NOMO-1 (cell line): ENCODE data around the gene MCAT.
A peak's percentile ranks its signal among the peaks of the same experiment; 100 is the strongest.

ENCODE experiments used
- DNase-seq, 2 experiments: peaks; one replicate each; lab custom pipeline; 2025; ENCODE audit not compliant: unreplicated experiment in 2 of 2; lab: John Stamatoyannopoulos, UW

Gene MCAT, protein sequence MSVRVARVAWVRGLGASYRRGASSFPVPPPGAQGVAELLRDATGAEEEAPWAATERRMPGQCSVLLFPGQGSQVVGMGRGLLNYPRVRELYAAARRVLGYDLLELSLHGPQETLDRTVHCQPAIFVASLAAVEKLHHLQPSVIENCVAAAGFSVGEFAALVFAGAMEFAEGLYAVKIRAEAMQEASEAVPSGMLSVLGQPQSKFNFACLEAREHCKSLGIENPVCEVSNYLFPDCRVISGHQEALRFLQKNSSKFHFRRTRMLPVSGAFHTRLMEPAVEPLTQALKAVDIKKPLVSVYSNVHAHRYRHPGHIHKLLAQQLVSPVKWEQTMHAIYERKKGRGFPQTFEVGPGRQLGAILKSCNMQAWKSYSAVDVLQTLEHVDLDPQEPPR

DNA sequence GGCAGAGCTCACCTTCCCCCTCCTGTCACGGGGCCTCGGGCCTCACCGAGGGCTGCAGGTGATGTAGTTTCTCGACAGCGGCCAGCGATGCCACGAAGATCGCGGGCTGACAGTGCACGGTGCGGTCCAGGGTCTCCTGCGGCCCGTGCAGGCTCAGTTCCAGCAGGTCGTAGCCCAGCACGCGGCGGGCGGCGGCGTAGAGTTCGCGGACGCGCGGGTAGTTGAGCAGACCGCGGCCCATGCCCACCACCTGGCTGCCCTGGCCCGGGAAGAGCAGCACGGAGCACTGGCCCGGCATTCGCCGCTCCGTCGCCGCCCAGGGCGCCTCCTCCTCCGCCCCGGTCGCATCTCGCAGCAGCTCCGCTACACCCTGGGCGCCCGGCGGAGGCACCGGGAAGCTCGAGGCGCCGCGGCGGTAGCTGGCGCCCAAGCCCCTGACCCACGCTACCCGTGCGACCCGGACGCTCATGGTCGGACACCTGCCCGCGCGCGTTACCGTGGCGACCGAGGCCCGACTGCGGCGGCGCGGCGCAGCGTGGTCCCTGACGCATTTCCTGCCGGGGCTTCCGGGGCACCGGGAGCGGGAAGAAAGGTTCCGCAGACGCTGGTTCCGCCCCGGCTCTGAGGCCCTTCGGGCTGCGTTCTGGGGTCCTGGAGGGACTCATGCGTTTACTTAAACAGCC, at the start of gene MCAT:
MCAT (minus strand) TSS at position 519 of the 683 bp plus-strand sequence; CDS start at position 469, 50 bp downstream.
- peak; percentile 66 to 83 for DNase-seq

- no peak for DNase-seq
Observed at GRCh38 chr22:43191831-43192230, 48.6 kb upstream of the MCAT start.

- no peak for DNase-seq
Observed at GRCh38 chr22:43188829-43189545, 45.8 kb upstream of the MCAT start.

DNA sequence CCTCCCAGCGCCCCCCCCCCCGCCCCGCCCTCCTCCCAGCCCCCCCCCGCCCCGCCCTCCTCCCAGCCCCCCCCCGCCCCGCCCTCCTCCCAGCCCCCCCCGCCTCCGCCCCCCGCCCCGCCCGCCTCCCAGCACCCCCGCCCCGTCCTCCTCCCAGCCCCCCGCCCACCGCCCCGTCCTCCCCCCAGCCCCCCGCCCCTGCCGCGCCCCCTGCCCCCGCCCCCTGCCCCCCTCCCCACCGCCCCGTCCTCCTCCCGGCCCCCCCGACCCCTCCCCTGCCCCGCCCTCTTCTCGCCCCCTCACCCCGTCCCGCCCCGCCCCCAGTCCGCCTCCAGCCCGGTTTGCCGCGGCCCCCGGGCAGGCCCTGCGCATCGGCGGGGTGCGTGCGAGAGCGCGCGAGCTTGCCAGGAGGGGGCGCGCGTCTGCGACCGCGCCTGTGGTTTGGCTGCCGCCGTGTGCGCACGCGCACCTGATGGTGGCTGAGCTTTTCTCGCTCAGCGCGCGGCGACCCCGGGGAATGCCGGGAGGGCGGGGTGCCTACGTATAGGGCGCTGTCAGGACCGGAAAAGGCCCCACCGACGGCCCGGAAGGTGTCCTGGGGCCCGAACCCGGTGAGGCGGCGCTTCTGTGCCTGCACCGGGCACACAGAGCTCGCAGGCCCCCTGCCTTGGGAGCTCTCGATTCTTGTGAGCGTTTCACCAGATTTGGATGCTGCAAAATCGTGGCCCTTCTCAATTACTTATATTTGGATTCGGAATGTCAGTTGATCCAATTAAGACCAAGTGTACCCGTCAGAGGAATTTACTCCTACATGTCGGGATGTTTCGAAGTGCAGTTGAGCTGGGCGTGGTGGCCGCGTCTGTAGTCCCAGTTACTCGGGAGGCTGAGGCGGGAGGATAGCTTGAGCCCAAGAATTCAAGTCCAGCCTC, 44.2 kb upstream of the MCAT start:
- peak; percentile 92 to 94 for DNase-seq

GRCh38 chr22:43186272-43187170, 43.3 kb upstream of the MCAT start, which contains the start of gene TTLL12:
Gene TTLL12 (minus strand): TSS chr22:43187134. CDS start chr22:43187069, 65 bp downstream.
- DNase-seq, result peak; percentile 20 to 27

DNA sequence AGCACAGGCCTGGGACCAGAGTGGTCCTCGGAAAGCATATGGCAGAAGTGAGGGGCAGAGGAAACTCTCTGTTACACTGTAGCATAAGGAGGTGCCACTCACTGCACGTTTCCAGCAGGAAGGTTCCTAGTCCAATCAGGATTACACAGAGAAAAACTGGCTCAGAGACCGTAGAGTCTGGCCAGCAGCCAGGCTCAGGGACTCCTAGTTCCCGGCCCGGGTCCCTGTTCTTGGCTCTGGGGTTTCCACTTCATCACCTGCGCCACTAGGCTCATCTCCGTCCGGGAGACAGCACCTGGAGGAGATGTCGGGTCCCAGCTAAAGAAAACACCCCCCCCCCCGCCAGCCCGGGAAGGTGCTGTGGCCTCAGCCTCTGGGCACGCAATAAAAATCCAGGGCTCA, 42.7 kb upstream of the MCAT start:
- no peak for DNase-seq

DNA sequence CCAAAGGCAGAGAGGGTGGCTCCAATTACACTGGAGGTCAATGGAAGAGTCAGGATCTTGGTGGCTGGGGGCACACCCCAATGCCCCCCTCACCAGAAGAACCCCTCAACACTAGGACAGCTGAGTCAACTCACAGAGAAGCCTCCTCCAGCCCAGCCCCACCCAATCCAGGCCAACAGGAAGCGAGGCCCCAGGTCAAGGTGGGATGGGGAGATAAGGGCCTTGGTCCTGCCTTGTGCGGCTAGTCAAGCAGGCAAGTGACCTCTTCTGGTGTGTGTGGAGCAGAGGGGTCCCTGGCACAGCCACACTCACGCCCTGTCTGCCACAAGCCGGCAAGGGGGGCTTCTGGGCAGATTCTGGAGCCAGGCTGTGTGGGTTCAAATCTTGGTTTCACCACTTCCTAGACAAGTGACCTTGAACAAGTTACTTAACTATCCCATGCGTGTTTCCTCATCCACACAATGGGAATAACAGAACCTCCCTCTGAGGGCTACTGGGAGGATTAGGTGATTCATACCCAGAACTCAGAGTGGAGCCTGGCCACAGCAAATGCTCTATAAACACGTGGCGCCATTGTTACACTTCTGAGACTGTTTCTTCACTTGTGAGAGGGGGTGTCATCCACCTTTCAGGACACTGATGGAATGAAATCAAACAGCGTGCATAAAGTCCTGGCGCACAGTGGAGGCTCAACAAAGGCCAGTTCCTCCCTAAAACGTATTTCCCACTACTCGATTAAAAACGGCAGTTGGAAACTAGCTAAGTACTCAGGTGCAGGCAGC, 40.5 kb upstream of the MCAT start:
- no peak for DNase-seq

- no peak for DNase-seq
Observed at GRCh38 chr22:43182726-43183125, 39.5 kb upstream of the MCAT start.

GRCh38 chr22:43182118-43182517, 38.9 kb upstream of the MCAT start:
- DNase-seq, result no peak

GRCh38 chr22:43181321-43182076, 38.3 kb upstream of the MCAT start:
- no peak for DNase-seq

DNA sequence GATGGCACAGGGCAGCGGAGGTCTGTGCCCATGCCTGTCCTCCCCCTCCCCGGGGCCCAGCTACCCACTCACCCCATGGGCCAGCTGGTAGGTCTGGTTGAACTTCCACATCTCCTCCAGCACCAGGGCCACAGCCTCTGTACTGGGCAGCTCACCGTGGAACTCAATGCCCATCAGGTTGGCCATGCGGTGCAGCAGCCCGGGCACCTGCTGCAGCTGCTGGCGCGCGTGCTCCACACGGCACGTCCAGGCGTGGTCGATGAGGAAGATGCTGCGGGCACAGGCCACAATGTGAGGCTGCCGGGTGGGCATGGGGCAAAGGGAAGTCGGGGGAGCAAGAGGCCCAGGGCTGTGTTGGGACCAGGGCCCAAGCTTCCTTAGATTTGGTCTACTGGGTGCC, 37.5 kb upstream of the MCAT start:
- DNase-seq, result no peak

GRCh38 chr22:43179911-43180195, 36.7 kb upstream of the MCAT start:
- DNase-seq, result no peak

DNA sequence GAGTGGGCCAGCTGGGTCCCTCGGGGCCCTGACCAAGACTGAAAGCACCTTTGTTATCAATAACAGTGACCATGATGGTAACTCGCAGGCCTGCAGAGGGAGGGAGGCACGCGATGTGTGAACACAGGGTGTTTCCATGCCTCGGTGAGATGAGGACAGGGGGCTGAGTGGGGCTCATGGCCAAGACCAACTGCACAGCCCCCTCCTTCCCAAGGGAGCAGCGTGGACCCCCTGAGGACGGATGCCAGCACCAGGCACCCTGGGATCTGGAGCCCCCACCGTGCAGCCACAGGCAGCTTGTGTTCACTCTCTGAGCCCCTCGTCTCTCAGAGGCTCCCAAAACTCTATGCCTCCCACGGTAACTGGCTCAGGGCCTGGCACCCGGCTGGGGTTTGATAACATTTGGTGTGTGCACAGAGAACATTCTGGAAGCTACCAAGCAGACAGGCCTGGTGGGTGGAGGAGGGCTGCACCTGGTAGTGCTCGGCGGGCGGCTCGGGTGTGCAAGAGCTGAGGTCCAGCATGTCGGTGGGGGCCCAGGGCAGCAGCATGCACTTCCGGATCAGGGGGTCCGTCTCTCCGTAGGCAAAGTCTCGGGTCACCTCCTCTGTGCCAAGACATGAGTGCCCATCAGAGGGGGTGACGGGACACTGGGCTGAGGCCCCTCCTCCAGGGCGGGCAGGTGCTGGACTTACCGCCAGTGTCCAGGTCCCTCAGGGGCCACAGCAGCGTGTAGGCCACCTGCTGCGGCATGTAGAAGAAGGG, 36.1 kb upstream of the MCAT start:
- no peak for DNase-seq

- no peak for DNase-seq
Observed at GRCh38 chr22:43177479-43177878, 34.3 kb upstream of the MCAT start.

- DNase-seq, result no peak
Observed at GRCh38 chr22:43176090-43176489, 32.9 kb upstream of the MCAT start.

- DNase-seq, result no peak
Observed at GRCh38 chr22:43174941-43175531, 31.8 kb upstream of the MCAT start.
